ENCODE data around the gene NOTCH1. TPM values are rescaled to one million over a fixed set of nuclear protein-coding genes. Genes with fewer than 3 reads are reported as not detected.
A peak's percentile ranks its signal among the peaks of the same experiment; 100 is the strongest.

Gene NOTCH1
- total RNA-seq, 4 donors from 2014 or later: 38.2 to 95.7 (median 53.8) TPM

- Histone ChIP-seq H3K4me1 (peaks cover 21 to 92% (median 29%) of the 10 kb centered on the region in 4 donors), H3K9me3 (no peaks in the 10 kb centered on the region), H3K4me3 (peak overlapping the region in 2 of 4 donors; percentile 2 to 27), H3K27ac (peak overlapping the region; percentile 38 to 96 (median 75)), H3K36me3 (peaks cover 0 to 4% (median 0%) of the 10 kb centered on the region in 3 donors), H3K27me3 (no peaks in the 10 kb centered on the region)
- peak; percentile 49 to 58 for TF ChIP-seq POLR2A (IDR thresholded peaks at IDR 0.05)
- no peak for TF ChIP-seq CTCF (IDR thresholded peaks at IDR 0.05)
- peak in 2 of 3 donors; percentile 84 to 89 for DNase-seq
These were observed 19.2 kb downstream of the NOTCH1 start for GRCh38 chr9:136526625-136527066.

DNA sequence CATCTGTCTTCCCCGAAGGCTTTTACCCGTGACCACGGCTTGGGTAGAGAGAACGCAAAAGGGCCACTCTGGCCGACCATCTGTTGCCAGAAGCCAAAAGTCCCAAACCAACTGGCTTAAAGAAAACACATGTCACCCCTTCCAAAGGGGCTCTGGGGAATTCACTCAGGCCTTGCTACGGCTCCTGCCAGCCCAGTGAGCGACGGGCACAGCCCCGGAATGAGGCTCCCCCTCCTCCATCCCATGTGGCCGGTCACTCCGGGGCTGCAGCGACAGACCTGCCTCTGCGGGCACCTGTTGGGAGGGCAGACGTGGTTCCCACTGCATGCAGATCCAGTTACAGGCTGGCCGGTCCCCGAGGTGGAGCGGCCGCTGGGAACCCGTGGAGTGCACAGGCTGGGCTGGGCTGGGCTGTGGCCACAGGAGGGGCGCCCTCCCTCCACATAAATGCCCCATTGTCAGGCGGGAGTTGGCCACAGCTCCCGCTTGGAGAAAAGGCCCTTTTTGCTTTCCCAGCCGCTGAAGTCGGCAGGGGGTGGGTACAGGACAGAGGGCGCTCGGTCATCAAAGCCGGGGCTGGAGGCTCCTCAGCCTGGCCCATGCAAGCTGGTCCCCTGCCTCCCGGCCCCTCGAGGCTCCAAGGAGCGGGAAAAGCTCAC, 19.9 kb downstream of the NOTCH1 start:
- no peaks in the 10 kb centered on the region for H3K9me3 ChIP-seq
- peaks cover 20 to 92% (median 31%) of the 10 kb centered on the region in 4 donors for H3K4me1 ChIP-seq
- TF ChIP-seq CTCF (IDR thresholded peaks at IDR 0.05) (no peak), POLR2A (IDR thresholded peaks at IDR 0.05) (no peak)
- no peak for DNase-seq
- H3K27ac ChIP-seq: peak overlapping the region; percentile 38 to 96 (median 75)
- peak overlapping the region in 1 of 4 donors; percentile 6 for H3K4me3 ChIP-seq
- H3K36me3 ChIP-seq: peaks cover 0 to 4% (median 0%) of the 10 kb centered on the region in 3 donors
- no peaks in the 10 kb centered on the region for H3K27me3 ChIP-seq

- Histone ChIP-seq H3K27ac (peak overlapping the region in 1 of 4 donors; percentile 5), H3K4me1 (peaks cover 14 to 92% (median 27%) of the 10 kb centered on the region in 4 donors), H3K36me3 (peaks cover 0 to 4% (median 0%) of the 10 kb centered on the region in 3 donors), H3K27me3 (no peaks in the 10 kb centered on the region), H3K4me3 (no peak overlapping the region), H3K9me3 (no peaks in the 10 kb centered on the region)
- TF ChIP-seq POLR2A (IDR thresholded peaks at IDR 0.05) (no peak), CTCF (IDR thresholded peaks at IDR 0.05) (no peak)
- no peak for DNase-seq
These were observed 20.6 kb downstream of the NOTCH1 start for GRCh38 chr9:136525207-136525606.

DNA sequence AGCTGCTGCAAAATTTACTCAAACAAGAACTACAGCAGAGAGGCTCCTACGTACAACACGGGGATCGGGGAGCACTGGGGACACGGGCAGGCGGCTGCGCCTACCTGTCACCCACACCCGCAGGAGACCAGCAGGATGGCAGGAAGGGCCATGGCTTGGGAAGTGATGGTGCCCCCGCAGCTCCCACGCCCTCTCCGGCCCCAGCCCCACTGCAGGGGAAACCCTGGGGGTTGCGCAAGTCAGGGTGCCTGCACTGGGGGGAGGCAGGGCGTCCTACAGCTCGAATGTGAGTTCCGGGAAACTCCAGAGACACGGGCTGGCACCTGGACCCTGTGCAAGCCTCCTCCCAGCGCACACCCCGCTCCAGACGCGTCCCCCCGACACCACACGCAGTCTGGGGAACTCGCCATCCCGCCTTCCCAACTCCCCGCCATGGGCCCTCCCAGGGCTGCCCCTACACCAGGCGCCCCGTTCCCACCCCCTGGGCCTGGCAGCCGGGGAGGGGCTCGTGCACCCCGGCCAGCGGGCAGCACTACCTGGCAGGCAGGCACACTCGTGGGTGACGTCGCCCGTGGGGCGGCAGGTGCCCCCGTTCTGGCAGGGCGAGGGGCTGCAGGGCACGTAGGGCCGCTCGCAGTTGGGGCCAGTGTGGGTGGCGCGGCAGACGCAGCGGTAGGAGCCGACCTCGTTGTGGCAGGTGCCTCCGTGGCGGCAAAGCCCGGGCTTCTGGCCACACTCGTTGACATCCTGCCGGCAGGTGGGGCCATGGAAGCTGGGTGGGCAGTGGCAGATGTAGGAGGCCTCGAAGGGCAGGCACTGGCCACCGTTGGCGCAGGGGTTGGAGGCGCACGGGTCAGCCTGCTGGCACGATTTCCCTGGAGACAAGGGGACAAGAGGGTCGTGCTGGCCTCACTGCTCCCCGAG, 23.3 kb downstream of the NOTCH1 start:
- Histone ChIP-seq H3K36me3 (peaks cover 0 to 21% (median 0%) of the 10 kb centered on the region in 3 donors), H3K9me3 (no peaks in the 10 kb centered on the region), H3K4me1 (peaks cover 11 to 81% (median 15%) of the 10 kb centered on the region in 4 donors), H3K27me3 (no peaks in the 10 kb centered on the region), H3K27ac (peak overlapping the region in 3 of 4 donors; percentile 22 to 65 (median 38)), H3K4me3 (no peak overlapping the region)
- DNase-seq: no peak
- TF ChIP-seq CTCF (IDR thresholded peaks at IDR 0.05): no peak
- TF ChIP-seq POLR2A (IDR thresholded peaks at IDR 0.05): no peak

DNA sequence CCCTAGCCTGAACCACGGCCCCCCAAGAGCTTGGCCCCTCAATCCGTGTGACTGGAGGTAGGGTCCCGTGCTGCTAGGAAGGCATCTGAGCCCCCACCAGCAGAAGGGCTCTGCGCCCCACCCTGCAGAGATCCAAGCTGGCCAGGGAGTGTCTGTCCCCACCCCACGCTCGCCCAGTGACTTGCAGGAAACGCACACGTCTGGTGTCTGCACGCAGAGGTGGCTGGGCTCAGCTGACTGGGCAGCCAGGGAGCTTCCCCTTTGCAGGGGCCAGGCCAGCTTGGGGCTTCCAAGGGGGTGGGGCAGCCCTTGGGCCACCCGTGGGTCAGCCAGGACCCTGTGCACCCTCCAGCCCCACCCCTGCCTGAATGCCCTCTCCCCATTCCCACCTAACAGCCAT, 24.3 kb downstream of the NOTCH1 start:
- Histone ChIP-seq H3K36me3 (peaks cover 0 to 31% (median 0%) of the 10 kb centered on the region in 3 donors), H3K4me3 (no peak overlapping the region), H3K4me1 (peaks cover 11 to 71% (median 12%) of the 10 kb centered on the region in 4 donors), H3K9me3 (no peaks in the 10 kb centered on the region), H3K27me3 (no peaks in the 10 kb centered on the region), H3K27ac (peak overlapping the region; percentile 32 to 80 (median 64))
- TF ChIP-seq CTCF (IDR thresholded peaks at IDR 0.05): no peak
- TF ChIP-seq POLR2A (IDR thresholded peaks at IDR 0.05): peak in 1 of 2 donors; percentile 17
- DNase-seq: peak; percentile 27 to 78 (median 77)

Data from Peyer's patch (tissue), 4 donors.